Large intestine (tissue), 3 donors: ENCODE results near the gene ZFYVE27. TPM values are rescaled to one million over a fixed set of nuclear protein-coding genes. Genes with fewer than 3 reads are reported as not detected.

Source experiments
- DNase-seq, 2 donors: peaks; one replicate each; pipeline versions ENCODE4 v3.0.0 to v3.0.0-alpha.2; 2013
- H3K27ac ChIP-seq: one replicate; pipeline ENCODE4 v1.5.1; 2013; ENCODE audit warnings: low read length
- H3K27me3 ChIP-seq: 2 replicates; pipeline ENCODE4 v1.6.1; 2013; ENCODE audit warnings: low read length; ENCODE audit not compliant: control insufficient read depth, insufficient read depth
- H3K36me3 ChIP-seq: 2 replicates; pipeline ENCODE4 v1.6.1; 2013; ENCODE audit warnings: low read length; ENCODE audit not compliant: control insufficient read depth, insufficient read depth
- H3K4me1 ChIP-seq: one replicate; pipeline ENCODE4 v1.6.1; 2013; ENCODE audit warnings: low read length; ENCODE audit not compliant: control insufficient read depth, insufficient read depth
- H3K4me3 ChIP-seq: one replicate; pipeline ENCODE4 v1.5.1; 2013; ENCODE audit warnings: low read length
- H3K9me3 ChIP-seq: one replicate; pipeline ENCODE4 v1.6.1; 2013; ENCODE audit warnings: mild to moderate bottlenecking, low read depth, low read length, moderate library complexity; ENCODE audit not compliant: control insufficient read depth
- WGBS: methylation state at CpG from one replicate; pipeline ENCODE4 v1.1.5; 2013; ENCODE audit warnings: low lambda C conversion rate; ENCODE audit not compliant: insufficient coverage; 5-methylcytosine and 5-hydroxymethylcytosine counted together
- polyA plus RNA-seq: library from polyadenylated mRNA; unstranded; fragments of 120-200 nt; gene quantifications from one replicate; pipeline ENCODE4 v1.2.1, GENCODE V29; 2013

ZFYVE27 gene
- polyA plus RNA-seq, 1 donor, result 51.2 TPM

GRCh38 chr10:97715259-97715874, 21.6 kb upstream of the ZFYVE27 start:
- WGBS, result no CpG with 5 or more reads among the region's 8 CpGs
- H3K4me3 ChIP-seq, result peak overlapping the region; percentile 72
- no peaks in the 10 kb centered on the region for H3K9me3 ChIP-seq
- H3K27me3 ChIP-seq, result no peaks in the 10 kb centered on the region
- H3K36me3 ChIP-seq, result peaks cover 20% of the 10 kb centered on the region
- peak overlapping the region; percentile 82 for H3K27ac ChIP-seq
- DNase-seq, result no peak
- peaks cover 38% of the 10 kb centered on the region for H3K4me1 ChIP-seq

GRCh38 chr10:97717627-97718026, 19.3 kb upstream of the ZFYVE27 start:
- Histone ChIP-seq H3K36me3 (peaks cover 20% of the 10 kb centered on the region), H3K4me1 (peaks cover 48% of the 10 kb centered on the region), H3K27me3 (no peaks in the 10 kb centered on the region), H3K4me3 (no peak overlapping the region), H3K27ac (peak overlapping the region; percentile 91), H3K9me3 (no peaks in the 10 kb centered on the region)
- no peak for DNase-seq
- no CpG with 5 or more reads among the region's 7 CpGs for WGBS

- Histone ChIP-seq H3K9me3 (no peaks in the 10 kb centered on the region), H3K27me3 (no peaks in the 10 kb centered on the region), H3K36me3 (peaks cover 20% of the 10 kb centered on the region), H3K4me3 (no peak overlapping the region), H3K4me1 (peaks cover 44% of the 10 kb centered on the region), H3K27ac (peak overlapping the region; percentile 91)
- no CpG with 5 or more reads among the region's 6 CpGs for WGBS
- DNase-seq, result no peak
Observed at GRCh38 chr10:97718178-97718577, 18.8 kb upstream of the ZFYVE27 start.

GRCh38 chr10:97718659-97719142, 18.2 kb upstream of the ZFYVE27 start:
- peak overlapping the region; percentile 91 for H3K27ac ChIP-seq
- H3K9me3 ChIP-seq, result no peaks in the 10 kb centered on the region
- peaks cover 43% of the 10 kb centered on the region for H3K4me1 ChIP-seq

GRCh38 chr10:97719602-97720001, 17.3 kb upstream of the ZFYVE27 start:
- no peaks in the 10 kb centered on the region for H3K27me3 ChIP-seq
- H3K36me3 ChIP-seq, result peaks cover 20% of the 10 kb centered on the region
- H3K4me3 ChIP-seq, result no peak overlapping the region
- no peaks in the 10 kb centered on the region for H3K9me3 ChIP-seq
- DNase-seq, result no peak
- H3K4me1 ChIP-seq, result peaks cover 43% of the 10 kb centered on the region
- H3K27ac ChIP-seq, result peak overlapping the region; percentile 91
- WGBS, result 83% methylated on average over 1 of the region's 2 CpGs

More at GRCh38 chr10:97718659-97719142, 18.2 kb upstream of the ZFYVE27 start:
- peak; percentile 92 to 99 for DNase-seq
- 0% methylated on average over 1 of the region's 8 CpGs for WGBS
- Histone ChIP-seq H3K36me3 (peaks cover 20% of the 10 kb centered on the region), H3K27me3 (no peaks in the 10 kb centered on the region), H3K4me3 (no peak overlapping the region)

GRCh38 chr10:97721871-97722780, 14.8 kb upstream of the ZFYVE27 start:
- DNase-seq, result peak in 1 of 2 donors; percentile 82
- no peaks in the 10 kb centered on the region for H3K27me3 ChIP-seq
- WGBS, result no CpG with 5 or more reads among the region's 12 CpGs
- no peaks in the 10 kb centered on the region for H3K9me3 ChIP-seq
- no peak overlapping the region for H3K4me3 ChIP-seq
- H3K4me1 ChIP-seq, result peaks cover 32% of the 10 kb centered on the region
- peaks cover 12% of the 10 kb centered on the region for H3K36me3 ChIP-seq
- H3K27ac ChIP-seq, result peak overlapping the region; percentile 50

- WGBS, result no CpG with 5 or more reads among the region's 3 CpGs
Observed at GRCh38 chr10:97723001-97723400, 13.9 kb upstream of the ZFYVE27 start.

GRCh38 chr10:97724341-97724941, 12.5 kb upstream of the ZFYVE27 start:
- H3K36me3 ChIP-seq, result no peaks in the 10 kb centered on the region
- no peaks in the 10 kb centered on the region for H3K27me3 ChIP-seq
- peaks cover 14% of the 10 kb centered on the region for H3K4me1 ChIP-seq
- H3K4me3 ChIP-seq, result no peak overlapping the region
- no peaks in the 10 kb centered on the region for H3K9me3 ChIP-seq
- no CpG with 5 or more reads among the region's 5 CpGs for WGBS
- DNase-seq, result peak in 1 of 2 donors; percentile 51
- peak overlapping the region; percentile 2 for H3K27ac ChIP-seq

More at GRCh38 chr10:97723001-97723400, 13.9 kb upstream of the ZFYVE27 start:
- no peak for DNase-seq
- H3K9me3 ChIP-seq, result no peaks in the 10 kb centered on the region
- H3K4me1 ChIP-seq, result peaks cover 28% of the 10 kb centered on the region
- peaks cover 3% of the 10 kb centered on the region for H3K36me3 ChIP-seq
- no peak overlapping the region for H3K27ac ChIP-seq
- no peaks in the 10 kb centered on the region for H3K27me3 ChIP-seq
- no peak overlapping the region for H3K4me3 ChIP-seq

GRCh38 chr10:97726636-97727178, 10.2 kb upstream of the ZFYVE27 start:
- peak; percentile 30 to 77 for DNase-seq
- H3K27ac ChIP-seq, result peak overlapping the region; percentile 43
- H3K9me3 ChIP-seq, result no peaks in the 10 kb centered on the region
- peak overlapping the region; percentile 37 for H3K4me3 ChIP-seq
- H3K36me3 ChIP-seq, result no peaks in the 10 kb centered on the region
- WGBS, result no CpG with 5 or more reads among the region's 8 CpGs
- peaks cover 8% of the 10 kb centered on the region for H3K4me1 ChIP-seq
- no peaks in the 10 kb centered on the region for H3K27me3 ChIP-seq

GRCh38 chr10:97729014-97729413, 7.9 kb upstream of the ZFYVE27 start:
- WGBS, result 83% methylated on average over 1 of the region's 5 CpGs
- Histone ChIP-seq H3K27me3 (no peaks in the 10 kb centered on the region), H3K27ac (no peak overlapping the region), H3K36me3 (no peaks in the 10 kb centered on the region), H3K9me3 (no peaks in the 10 kb centered on the region), H3K4me3 (no peak overlapping the region), H3K4me1 (no peaks in the 10 kb centered on the region)
- no peak for DNase-seq
